Activated T-cell treated with anti-CD3 and anti-CD28 coated beads, Interleukin-2, amount 50 U/mL, for 1 hour (primary cell): ENCODE data around the gene SIX2.

Experiments
- DNase-seq: peaks from one replicate; pipeline ENCODE4 v3.0.0-alpha.2; 2020

SIX2 gene

DNA sequence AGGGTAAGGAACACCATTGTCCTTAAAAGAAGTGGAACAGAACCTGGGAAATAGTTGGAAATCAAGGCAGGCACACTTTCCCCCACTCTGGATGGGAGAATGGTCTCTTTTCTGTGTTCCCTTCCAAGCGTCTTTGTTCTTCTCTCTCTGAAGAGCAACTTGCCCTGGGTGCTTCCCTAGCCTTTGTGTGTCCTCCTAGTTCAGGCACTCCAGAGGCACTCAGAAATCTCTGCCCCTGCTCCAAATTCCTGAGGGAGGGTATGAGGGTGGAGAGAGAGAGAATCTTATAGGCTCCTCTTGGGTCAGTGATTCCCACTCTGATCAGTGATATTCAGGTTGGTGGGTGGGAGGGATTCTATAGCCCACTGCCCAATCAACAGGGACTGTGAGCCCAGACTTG is 8.8 kb upstream of the SIX2 start:
- no peak for DNase-seq

DNA sequence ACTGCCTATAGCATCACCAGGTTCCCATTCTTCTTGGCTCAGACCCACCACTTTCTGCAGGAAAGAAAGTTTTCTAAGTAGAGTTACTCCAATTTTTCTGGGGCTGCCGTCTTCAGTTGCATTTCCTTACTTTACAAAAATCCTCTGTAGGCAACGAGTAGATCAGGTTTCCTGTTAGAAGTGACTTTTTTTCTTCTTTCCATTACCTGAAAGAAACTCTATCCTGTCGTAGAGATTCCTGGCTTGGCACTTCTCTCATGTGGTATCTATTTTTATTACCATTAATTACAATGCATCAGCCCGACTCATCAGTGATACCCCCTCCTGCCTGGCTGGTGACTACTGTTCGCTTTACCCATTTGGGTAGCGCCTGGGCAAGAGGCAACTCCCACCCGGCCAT is 5.6 kb upstream of the SIX2 start:
- no peak for DNase-seq

DNA sequence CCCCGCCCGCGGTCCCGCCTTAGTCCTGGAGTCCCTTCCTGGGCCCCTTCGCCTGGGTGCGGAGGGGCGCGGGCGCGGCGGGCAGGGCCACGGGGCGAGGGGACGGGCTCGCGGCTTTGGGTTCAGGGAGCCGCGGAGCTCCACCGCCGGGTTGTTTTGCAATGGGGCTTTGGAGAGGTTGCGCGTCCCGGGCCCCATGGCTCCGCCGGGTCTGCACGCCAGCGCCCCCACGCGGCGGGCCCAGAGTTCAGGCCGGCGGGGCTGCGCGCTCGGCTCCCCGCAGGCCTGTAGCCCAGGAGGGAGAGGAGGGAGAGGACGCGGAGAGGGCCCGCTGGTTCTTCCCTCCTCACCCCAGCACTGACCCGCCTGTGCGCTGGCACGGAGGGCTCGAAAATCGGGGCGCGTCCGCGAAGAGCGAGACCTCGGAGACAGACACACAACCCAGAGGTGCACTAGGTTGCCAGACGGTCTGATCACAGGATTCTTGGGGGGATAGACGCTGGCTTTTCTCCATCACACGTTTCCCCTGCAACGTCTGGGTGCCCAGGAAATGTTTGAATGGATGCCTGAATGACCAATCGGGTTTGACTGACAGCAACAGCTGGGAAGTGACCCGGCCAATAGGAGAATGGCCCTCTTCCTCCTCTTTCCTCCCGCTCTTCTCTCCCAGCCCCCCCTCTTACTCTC is 4.9 kb upstream of the SIX2 start:
- DNase-seq: no peak

DNA sequence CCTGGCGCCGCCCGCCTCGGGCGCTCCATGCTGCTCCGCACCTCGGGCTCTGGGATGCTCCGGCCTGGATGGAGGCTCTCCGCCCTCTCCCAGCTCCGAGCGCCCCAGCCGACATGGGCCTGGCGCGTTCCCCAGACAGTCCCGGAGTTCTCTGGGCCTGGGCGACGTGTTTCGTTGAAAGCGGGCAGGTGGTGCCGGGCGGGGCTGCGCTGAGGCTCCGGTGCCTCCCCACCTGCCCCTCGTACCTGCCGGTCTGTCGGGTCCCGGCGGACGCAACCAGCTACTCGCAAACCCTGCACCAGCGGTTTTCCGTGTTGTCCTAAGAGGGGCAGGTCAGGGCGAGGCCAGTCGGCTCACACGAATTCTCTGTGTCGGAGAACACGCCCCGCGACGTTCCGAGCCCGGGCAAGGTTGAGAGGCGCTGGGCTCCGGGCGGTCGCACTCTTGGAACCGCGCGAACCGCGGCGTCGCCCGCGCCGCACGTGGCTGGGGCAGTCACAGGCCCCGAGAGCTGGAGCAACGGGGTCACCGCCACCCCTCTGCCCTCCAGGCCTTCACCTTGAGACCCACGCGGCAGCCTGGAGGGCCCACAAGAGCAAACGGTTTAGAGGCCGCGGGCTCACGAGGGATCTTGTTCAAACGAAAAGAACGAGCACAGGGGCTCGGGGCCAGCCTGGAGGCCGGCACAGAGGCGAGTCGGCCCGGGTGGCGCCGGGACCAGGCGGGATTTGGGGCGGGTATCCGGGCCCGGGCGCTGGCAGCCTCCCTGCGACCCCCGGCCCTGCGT is 4.2 kb upstream of the SIX2 start:
- no peak for DNase-seq

DNA sequence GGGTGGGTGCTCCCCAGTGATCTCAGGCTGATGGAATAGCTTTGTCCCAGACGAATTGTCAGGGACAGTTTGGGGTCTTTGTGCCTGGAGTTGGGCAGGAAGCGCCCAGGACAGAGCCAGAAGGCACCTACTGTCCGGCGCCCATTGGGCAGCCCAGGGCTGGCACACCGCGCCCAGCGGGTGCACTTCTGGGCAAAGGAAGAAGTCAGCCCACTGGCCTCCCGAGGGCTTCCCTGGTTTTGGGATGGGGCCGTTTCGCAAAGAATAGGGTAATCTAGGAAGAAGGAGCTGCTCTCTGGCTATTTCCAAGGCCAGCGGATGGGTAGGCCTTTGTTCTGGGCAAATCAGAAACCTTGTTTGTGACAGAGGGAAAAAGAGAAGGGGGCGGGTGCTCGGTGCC is 3.5 kb upstream of the SIX2 start:
- no peak for DNase-seq

DNA sequence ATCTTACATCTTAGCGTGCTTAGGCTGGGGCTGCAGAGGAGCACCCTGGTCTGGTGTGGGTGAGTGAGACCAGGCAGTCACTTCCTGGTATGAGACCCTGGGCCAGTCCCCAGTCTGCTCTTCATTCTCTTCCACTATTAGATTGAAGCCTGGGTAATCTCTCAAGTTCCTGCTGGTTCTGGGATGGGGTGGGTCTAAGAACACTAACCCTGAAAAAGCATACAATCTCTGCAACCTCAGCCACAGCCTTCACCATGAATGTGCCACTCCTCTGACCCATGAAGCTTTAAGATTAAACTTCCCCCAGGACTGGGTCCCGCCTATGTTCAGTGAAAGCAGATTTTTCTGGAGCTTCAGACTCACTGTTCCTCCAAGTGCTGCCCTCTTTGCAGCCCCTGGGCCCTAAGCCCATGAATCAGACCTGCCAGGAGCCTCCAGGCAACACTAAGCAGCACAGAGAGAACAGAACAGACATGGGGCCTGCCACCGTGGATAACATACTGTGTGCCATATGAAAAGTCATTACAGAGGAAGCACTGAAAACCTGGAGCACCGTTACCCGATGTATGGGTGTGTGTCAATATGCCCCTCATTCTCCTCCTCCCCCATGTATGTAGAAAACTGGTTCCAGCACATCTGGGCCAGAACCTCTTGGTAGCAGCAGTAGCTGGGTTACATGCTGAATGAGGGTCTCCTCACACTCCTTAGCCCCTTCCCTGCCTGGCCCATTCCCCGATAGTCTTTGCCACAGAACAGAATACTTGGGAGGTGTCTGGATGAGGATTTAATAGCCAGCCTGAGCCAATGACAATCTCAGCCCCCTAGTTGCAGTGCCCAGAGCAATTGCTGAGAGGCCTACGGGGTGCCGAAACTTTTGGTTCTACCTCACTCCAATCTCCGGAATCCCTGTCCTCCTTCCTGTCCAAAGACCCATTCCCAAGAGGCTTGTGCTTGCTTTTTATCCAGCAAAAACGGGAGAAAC is 2.7 kb upstream of the SIX2 start:
- no peak for DNase-seq

DNA sequence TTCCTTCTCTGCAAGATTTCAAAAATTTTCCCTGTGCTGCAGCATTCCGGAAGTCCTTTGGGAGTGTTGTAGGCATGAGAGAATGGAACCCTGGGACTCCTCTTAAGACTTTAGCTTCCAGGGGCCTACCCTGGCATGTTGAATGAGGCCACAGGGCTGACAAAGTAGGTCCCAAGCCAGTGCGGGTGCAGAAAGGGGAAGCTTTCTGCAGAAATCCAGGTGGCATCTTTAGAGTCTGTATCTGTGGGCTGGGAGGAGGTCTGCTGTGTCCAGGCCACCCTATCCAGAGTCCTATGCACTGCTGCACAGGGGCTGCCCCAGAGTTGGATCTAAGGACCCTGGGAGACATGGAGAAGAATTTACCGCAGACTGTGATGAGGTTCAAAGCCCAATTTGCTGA is 1.9 kb upstream of the SIX2 start:
- DNase-seq: no peak

DNA sequence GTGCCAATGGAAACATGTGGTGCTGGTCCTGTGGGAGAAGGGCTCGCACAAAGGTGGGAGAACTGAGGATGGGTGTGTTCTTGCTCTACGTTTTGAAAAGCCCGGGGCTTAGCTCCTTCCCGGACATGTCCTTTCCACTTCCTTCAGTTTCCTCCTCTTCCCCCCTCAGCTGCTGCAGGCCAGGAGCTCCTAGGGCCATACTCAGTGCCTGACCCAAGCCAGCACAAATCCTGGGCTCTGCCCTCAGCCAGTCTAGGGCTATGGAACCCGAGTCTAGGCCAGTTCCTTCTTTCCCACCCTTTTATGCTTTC is 1.4 kb upstream of the SIX2 start:
- no peak for DNase-seq

DNA sequence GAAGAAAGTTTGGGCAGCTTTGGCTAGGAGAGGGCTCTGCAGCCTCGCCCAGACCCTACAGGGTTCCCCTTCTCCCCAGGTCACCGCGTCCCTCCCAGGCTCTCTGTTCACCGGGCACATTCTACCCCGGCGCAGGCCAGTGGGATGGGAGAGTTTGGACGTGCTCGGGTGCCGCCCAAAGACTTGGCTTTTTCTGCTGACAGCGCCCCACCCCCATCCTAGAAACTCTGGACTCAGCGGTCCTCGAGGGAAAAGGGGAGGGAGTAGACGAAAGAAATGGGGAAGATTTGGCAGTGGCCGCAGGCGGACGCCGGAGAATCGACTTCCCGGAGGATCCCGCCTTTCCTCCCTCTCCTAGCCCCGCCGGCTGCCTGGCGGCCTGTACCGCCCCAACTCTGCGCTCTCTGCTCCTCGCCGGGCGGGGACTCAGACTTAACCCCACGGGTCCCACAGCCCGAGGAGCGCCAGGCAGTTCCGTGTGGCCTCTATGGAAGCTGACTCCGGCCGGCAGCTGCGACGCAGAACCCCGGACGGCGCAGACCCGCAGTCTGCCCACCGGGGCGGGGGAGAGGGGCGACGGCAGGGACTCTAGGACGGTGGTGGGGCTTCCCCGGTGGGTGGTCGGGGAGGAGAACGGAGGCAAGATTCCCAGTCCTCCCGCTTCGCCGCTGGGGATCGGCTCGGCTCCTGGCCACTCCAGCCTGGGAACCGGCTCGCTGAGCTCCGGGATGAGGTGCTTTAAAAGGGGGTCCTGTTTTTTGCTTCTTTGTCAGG is 863 bp upstream of the SIX2 start:
- no peak for DNase-seq

DNA sequence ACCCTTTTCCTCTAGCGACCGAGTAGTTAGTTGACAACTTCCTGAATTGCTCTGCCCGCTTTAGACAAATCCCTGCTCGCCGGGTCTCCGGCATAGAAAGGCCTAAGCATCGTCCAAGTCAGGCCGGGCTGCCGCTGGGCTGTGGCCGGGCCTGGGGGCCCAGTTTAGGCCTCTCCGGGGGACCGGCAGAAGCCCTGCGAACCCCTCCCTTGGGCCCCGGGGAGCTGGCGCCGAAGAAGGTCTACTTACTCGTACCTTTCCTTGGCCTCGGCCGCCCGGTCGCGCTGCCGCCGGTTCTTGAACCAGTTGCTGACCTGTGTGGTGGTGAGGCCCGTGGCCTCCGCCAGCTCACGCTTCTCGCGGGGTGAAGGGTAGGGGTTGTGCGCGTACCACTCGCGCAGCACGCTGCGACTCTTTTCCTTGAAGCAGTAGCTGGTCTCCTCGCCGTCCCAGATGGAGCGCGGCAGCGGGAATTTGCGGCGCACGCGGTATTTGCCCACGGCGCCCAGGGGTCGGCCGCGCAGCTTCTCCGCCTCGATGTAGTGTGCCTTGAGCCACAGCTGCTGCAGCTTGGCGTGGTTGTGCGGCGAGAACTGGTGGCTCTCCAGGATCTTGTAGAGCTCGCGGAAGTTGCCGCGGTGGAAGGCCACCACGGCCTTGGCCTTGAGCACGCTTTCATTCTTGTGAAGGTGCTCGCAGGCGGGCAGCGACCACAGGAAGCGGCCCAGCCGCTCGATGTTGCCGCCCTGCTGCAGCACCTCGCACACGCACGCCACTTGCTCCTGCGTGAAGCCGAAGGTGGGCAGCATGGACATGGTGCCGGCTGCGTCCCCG is 739 bp downstream of the SIX2 start:
- no peak for DNase-seq

DNA sequence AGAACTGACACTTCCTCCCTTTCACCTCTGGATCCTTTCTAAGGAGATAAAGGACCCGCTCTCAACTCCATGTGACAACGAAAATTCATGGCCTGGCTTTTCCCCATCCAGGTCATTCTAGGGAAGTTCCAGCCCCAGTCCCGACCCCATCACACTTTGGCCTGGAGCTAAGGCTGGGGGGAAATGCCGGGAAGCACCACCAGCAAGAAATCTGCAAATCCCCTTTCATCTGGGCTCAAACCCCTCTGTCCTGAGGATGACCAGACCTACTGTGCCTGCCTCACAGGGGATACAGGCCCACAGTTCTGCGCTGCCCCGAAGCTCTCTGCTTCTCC is 1.3 kb downstream of the SIX2 start:
- no peak for DNase-seq

DNA sequence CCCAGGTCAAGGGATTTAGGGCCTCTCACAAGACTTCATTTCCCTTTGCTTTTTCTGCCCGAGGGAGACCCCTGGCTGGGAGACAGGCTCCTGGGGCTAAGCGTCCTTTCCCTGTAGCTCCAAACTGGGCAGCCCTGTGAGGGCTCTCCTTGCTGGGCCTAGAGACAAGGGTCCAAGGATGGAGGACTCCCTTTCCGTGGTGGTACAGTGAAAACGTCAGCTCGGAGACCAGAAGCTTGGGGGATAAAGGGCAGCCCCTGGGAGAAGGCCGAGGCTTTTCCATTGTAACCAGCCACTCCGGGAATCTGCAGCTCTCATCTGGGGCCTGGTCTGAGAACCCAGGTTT is 2.3 kb downstream of the SIX2 start:
- no peak for DNase-seq

DNA sequence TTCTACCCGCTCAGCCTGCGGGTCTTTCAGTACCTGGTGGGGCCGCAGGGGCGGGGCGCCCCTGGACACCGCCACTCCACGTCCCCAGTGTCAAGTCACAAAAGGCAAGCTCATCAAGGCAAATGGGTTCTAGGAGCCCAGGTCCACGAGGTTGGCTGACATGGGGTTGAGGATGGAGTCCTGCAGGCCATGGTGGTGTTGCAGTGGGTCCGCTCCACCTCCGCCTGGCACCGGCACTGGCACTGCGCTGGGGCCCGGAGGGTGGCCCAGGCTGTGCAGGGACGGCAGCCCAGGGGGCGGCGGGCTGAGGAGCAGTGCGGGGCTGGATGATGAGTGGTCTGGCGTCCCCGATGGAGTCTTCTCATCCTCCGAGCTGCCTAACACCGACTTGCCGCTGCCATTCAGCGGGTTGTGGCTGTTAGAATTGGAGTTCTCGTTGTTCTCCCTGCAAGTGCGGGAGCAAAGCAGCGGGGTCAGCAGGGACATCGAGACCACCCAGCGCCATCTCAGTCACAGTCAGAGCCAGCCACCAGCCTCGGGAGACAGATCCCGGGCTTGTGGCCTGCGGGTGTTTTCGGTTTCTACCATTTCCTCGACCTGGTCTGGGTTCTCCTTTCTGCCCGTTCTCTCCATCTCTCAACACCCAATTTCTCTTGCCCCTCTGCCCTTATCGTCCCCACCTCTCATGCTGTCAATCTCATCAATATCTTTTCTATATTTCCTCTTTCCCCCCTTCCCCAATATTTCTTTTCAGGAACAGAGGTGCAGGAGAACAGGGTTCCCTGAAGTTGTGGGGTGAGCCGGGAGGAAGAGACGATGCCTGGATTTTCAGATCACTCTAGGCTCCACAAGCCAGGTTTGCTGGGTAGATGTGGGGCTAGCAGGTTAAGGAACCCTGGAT is 3.0 kb downstream of the SIX2 start:
- DNase-seq: no peak

DNA sequence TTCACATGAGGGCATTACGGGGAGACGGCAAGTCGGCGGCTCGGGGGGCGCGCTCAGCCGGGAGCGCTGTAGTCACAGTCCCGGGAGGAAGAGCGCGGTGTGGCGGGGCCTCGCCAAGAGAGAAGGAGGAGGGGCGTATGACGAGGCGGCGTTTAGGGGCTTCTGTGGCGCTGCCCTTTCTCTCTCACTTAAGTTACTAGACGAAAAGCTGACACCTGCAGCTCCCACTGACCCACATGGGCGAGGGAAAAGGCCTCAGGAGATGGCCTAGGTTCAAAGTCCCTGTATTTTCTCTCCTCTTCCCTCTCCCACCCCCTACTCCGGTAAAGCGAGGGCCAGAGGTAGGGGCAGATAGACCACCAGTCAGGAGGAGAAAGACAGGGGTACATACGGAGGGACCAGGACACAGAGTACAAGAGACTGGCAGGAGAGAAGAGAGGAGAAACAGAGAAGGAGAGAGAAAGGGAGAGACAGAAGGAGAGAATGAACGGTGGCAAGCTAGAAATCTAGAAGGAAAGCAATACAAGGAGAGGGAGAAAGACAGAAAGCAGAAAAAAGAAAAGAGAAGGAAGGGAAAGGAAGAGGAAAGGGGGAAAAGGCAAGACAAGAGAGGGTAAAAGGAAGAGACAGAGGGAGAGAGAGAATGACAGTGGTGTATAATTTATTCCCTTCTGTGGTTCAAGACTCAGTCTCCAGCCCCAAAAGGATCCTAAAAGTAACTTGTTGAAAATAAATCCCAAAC is 3.8 kb downstream of the SIX2 start:
- no peak for DNase-seq

DNA sequence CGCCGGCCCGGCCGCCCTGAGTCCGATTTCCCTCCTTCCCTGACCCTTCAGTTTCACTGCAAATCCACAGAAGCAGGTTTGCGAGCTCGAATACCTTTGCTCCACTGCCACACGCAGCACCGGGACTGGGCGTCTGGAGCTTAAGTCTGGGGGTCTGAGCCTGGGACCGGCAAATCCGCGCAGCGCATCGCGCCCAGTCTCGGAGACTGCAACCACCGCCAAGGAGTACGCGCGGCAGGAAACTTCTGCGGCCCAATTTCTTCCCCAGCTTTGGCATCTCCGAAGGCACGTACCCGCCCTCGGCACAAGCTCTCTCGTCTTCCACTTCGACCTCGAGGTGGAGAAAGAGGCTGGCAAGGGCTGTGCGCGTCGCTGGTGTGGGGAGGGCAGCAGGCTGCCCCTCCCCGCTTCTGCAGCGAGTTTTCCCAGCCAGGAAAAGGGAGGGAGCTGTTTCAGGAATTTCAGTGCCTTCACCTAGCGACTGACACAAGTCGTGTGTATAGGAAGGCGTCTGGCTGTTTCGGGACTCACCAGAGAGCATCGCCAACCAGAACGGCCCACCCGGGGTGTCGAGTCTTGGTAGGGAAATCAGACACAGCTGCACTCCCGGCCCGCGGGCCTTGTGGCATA is 4.6 kb downstream of the SIX2 start:
- DNase-seq: no peak

DNA sequence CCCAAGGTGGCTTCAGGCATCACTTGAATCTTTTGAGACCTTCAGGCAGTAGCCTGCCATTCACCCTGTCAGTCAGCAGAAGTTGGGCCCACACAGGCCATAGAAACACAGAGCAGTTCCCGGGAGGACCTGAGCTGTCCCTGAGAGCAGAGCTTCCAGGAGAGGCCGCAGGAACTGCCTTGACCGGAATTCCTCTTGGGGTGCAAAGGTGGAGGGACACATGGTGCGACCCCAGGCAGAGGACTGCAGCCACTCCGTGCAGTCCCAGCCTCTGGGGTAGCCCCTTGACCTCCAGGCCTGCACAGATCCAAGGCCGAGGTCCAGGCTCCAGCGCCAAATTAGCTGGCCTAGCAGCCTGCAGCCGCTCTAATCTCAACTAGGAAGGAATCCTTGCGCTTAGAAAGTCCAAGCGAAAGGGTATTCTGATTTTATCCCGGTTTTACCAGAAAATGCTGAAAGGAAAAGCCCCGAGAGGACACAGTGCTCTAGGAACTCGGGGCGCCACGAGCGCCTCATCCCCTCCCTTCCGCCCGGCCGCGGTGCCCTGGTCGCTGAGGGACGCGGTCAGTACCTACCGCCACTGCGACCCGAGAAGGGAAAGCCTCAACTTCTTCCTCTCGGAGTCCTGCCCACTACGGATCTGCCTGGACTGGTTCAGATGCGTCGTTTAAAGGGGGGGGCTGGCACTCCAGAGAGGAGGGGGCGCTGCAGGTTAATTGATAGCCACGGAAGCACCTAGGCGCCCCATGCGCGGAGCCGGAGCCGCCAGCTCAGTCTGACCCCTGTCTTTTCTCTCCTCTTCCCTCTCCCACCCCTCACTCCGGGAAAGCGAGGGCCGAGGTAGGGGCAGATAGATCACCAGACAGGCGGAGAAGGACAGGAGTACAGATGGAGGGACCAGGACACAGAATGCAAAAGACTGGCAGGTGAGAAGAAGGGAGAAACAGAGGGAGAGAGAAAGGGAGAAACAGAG is 5.4 kb downstream of the SIX2 start:
- no peak for DNase-seq

DNA sequence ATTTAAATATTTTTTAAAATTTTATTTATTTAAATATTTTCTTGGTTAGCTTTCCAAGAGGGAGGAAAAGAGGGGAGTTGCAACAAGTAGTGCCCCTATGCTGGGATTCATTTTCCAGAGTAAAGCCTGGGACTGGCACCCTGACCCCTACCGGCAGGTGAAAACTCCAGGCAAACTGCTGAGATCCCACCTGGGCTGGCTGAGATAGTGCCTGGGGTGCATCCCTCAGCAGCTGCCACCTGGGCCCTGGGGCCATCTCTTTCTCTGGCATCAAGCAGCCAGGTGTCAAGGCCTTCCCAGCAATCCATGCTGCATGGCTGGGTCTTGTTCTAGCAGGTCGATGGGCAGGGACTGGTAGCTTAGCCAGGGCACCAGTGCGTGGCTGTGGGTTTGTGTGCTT is 6.6 kb downstream of the SIX2 start:
- no peak for DNase-seq

DNA sequence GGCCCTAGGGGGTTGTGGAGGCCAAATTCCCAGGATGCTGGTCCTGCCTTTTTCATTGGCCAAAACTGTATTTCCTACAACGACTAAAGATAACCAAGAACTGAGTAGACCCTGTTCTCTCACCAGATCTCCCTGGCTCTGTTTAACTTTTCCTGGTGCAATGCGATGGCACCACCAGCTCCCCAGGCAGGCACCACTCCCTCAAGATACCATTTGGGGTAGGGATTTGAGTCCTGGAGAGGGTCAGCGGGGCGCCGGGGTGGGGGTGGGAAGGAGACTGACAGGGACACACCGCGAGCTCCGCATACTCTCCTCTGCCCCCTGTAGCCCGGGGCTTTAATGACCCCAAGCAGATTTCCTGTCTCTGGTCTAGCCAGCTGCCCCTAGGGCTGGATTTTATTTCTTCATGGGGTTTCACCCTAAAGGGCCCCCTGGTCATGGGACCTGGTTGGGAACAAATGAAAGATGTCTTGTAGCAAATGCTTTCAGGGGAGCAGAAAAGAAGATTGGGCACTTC is 7.3 kb downstream of the SIX2 start:
- DNase-seq: no peak
